Measurements from ENCODE around the gene MCIDAS. TPM values are rescaled to one million over a fixed set of nuclear protein-coding genes. Genes with fewer than 3 reads are reported as not detected.

Gene MCIDAS
- polyA plus RNA-seq, 1 donor (not counting 4 experiments of a cell fraction or from before 2014, with no cell fraction given) = 0.03 TPM

GRCh38 chr5:55241746-55242145, 14.6 kb upstream of the MCIDAS start:
- H3K4me3 ChIP-seq (ENCODE audit: control insufficient read depth in 2 of 3, extremely low read depth in 1 of 3, insufficient read depth in 2 of 3, low read depth in 1 of 3, low read length in 3 of 3) = no peak overlapping the region
- H3K79me2 ChIP-seq (ENCODE audit: control insufficient read depth, insufficient read depth, low read length) = no peaks in the 10 kb centered on the region
- FAIRE-seq (no peak), DNase-seq (ENCODE audit: low read depth, low spot score) (no peak)
- H3K9ac ChIP-seq (ENCODE audit: control insufficient read depth, extremely low read depth, insufficient read depth, low read length) = no peak overlapping the region
- H3K9me1 ChIP-seq (ENCODE audit: control insufficient read depth, extremely low read depth, insufficient read depth, low read length) = no peaks in the 10 kb centered on the region
- no peak overlapping the region for H3K27ac ChIP-seq (ENCODE audit: control insufficient read depth, insufficient read depth, low read length)
- TF ChIP-seq EZH2 (IDR thresholded peaks at IDR 0.05; ENCODE audit: low read length) (no peak), CTCF (optimal IDR thresholded peaks at IDR 0.05 in 1 of 3, IDR thresholded peaks at IDR 0.05 in 1 of 3, conservative IDR thresholded peaks at IDR 0.05 in 1 of 3; ENCODE audit: extremely low read depth in 1 of 3, insufficient read depth in 2 of 3, low read length in 3 of 3) (no peak)
- H3K4me1 ChIP-seq (ENCODE audit: control insufficient read depth, extremely low read depth, insufficient read depth, low read length) = no peaks in the 10 kb centered on the region
- no peaks in the 10 kb centered on the region for H3K9me3 ChIP-seq (ENCODE audit: control insufficient read depth, low read depth, low read length)
- H3K4me2 ChIP-seq (ENCODE audit: control insufficient read depth, extremely low read depth, insufficient read depth, low read depth, low read length) = no peak overlapping the region
- H4K20me1 ChIP-seq (ENCODE audit: control insufficient read depth, extremely low read depth, insufficient read depth, low read length) = no peaks in the 10 kb centered on the region
- H2AFZ ChIP-seq (ENCODE audit: control insufficient read depth, low read length) = no peak overlapping the region
- no peaks in the 10 kb centered on the region for H3K36me3 ChIP-seq (ENCODE audit: control insufficient read depth in 2 of 2, extremely low read depth in 1 of 2, insufficient read depth in 2 of 2, low read length in 2 of 2)
- dilution Hi-C loops (cut with MboI; ENCODE audit: extremely low pct_ligation_motif_present, low sequenced_read_pairs) = no loop called here
- H3K27me3 ChIP-seq (ENCODE audit: control insufficient read depth, extremely low read depth, insufficient read depth, low read length) = no peaks in the 10 kb centered on the region

GRCh38 chr5:55236800-55237199, 9.7 kb upstream of the MCIDAS start:
- Histone ChIP-seq H3K4me3 (ENCODE audit: control insufficient read depth in 2 of 3, extremely low read depth in 1 of 3, insufficient read depth in 2 of 3, low read depth in 1 of 3, low read length in 3 of 3) (no peak overlapping the region), H3K4me2 (ENCODE audit: control insufficient read depth, extremely low read depth, insufficient read depth, low read depth, low read length) (no peak overlapping the region), H4K20me1 (ENCODE audit: control insufficient read depth, extremely low read depth, insufficient read depth, low read length) (no peaks in the 10 kb centered on the region), H3K27me3 (ENCODE audit: control insufficient read depth, extremely low read depth, insufficient read depth, low read length) (peaks cover 4% of the 10 kb centered on the region), H3K27ac (ENCODE audit: control insufficient read depth, insufficient read depth, low read length) (no peak overlapping the region), H3K79me2 (ENCODE audit: control insufficient read depth, insufficient read depth, low read length) (no peaks in the 10 kb centered on the region), H3K9me3 (ENCODE audit: control insufficient read depth, low read depth, low read length) (no peaks in the 10 kb centered on the region), H3K36me3 (ENCODE audit: control insufficient read depth in 2 of 2, extremely low read depth in 1 of 2, insufficient read depth in 2 of 2, low read length in 2 of 2) (no peaks in the 10 kb centered on the region), H3K9ac (ENCODE audit: control insufficient read depth, extremely low read depth, insufficient read depth, low read length) (no peak overlapping the region), H2AFZ (ENCODE audit: control insufficient read depth, low read length) (no peak overlapping the region), H3K4me1 (ENCODE audit: control insufficient read depth, extremely low read depth, insufficient read depth, low read length) (peaks cover 9% of the 10 kb centered on the region), H3K9me1 (ENCODE audit: control insufficient read depth, extremely low read depth, insufficient read depth, low read length) (no peaks in the 10 kb centered on the region)
- TF ChIP-seq EZH2 (IDR thresholded peaks at IDR 0.05; ENCODE audit: low read length) = no peak
- no peak for TF ChIP-seq CTCF (optimal IDR thresholded peaks at IDR 0.05 in 1 of 3, IDR thresholded peaks at IDR 0.05 in 1 of 3, conservative IDR thresholded peaks at IDR 0.05 in 1 of 3; ENCODE audit: extremely low read depth in 1 of 3, insufficient read depth in 2 of 3, low read length in 3 of 3)
- no peak for DNase-seq (ENCODE audit: low read depth, low spot score)
- no peak for FAIRE-seq
- dilution Hi-C loops (cut with MboI; ENCODE audit: extremely low pct_ligation_motif_present, low sequenced_read_pairs) = no loop called here

Measured in keratinocyte (primary cell).